ENCODE results near the gene UGT1A8. TPM values are rescaled to one million over a fixed set of nuclear protein-coding genes. Genes with fewer than 3 reads are reported as not detected.

The UGT1A8 gene
- total and polyA plus RNA-seq, 2 experiments from 2014 or later: 0.45 TPM; not detected in 1

DNA sequence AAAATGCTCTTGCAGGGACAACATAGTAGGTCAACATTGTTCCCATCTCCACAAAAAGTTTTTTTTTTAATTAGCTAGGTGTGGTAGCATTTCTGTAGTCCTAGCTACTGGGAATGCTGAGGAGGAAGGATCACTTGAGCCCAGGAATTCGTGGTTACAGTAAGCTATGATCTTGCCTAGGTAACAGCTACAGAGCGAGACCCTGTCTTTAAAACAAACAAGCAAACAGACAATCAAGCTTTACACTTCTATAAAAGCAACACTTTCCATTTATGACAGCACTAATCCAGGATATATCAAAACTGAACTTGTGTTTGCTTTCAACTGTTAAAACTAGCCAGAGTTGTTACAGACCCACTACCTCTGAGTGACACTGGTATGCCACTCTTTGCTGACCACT, 123.4 kb downstream of the UGT1A8 start:
- peaks cover 6% of the 10 kb centered on the region; the same call in 1 of the 3 replicates for H3K36me3 Mint-ChIP-seq (ENCODE audit: low read depth)
- no peaks in the 10 kb centered on the region for H3K4me1 Mint-ChIP-seq
- Histone ChIP-seq H3K36me3 (ENCODE audit: insufficient read depth) (no peaks in the 10 kb centered on the region), H3K4me2 (no peak overlapping the region), H2AFZ (no peak overlapping the region), H3K79me2 (replicated peaks; ENCODE audit: insufficient read depth) (no peaks in the 10 kb centered on the region), H3K27me3 (ENCODE audit: insufficient read depth) (no peaks in the 10 kb centered on the region), H3K4me1 (ENCODE audit: insufficient read depth) (no peaks in the 10 kb centered on the region), H3F3A (replicated peaks; ENCODE audit: low read depth) (no peaks in the 10 kb centered on the region), H3K27ac (ENCODE audit: low read depth) (no peak overlapping the region), H3K4me3 (no peak overlapping the region), H3K9me2 (ENCODE audit: insufficient read depth) (peaks cover 4% of the 10 kb centered on the region; the same call in 1 of the 2 replicates), H4K20me1 (replicated peaks; ENCODE audit: insufficient read depth) (no peaks in the 10 kb centered on the region)
- no peak for ATAC-seq
- peaks cover 37% of the 10 kb centered on the region for H3K9me3 Mint-ChIP-seq
- DNase-seq (ENCODE audit: low spot score): no peak
- TF ChIP-seq, protein P1, sequence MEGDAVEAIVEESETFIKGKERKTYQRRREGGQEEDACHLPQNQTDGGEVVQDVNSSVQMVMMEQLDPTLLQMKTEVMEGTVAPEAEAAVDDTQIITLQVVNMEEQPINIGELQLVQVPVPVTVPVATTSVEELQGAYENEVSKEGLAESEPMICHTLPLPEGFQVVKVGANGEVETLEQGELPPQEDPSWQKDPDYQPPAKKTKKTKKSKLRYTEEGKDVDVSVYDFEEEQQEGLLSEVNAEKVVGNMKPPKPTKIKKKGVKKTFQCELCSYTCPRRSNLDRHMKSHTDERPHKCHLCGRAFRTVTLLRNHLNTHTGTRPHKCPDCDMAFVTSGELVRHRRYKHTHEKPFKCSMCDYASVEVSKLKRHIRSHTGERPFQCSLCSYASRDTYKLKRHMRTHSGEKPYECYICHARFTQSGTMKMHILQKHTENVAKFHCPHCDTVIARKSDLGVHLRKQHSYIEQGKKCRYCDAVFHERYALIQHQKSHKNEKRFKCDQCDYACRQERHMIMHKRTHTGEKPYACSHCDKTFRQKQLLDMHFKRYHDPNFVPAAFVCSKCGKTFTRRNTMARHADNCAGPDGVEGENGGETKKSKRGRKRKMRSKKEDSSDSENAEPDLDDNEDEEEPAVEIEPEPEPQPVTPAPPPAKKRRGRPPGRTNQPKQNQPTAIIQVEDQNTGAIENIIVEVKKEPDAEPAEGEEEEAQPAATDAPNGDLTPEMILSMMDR (conservative IDR thresholded peaks at IDR 0.05; ENCODE audit: low read depth in 2 of 2): no peak
- TF ChIP-seq, protein P2, sequence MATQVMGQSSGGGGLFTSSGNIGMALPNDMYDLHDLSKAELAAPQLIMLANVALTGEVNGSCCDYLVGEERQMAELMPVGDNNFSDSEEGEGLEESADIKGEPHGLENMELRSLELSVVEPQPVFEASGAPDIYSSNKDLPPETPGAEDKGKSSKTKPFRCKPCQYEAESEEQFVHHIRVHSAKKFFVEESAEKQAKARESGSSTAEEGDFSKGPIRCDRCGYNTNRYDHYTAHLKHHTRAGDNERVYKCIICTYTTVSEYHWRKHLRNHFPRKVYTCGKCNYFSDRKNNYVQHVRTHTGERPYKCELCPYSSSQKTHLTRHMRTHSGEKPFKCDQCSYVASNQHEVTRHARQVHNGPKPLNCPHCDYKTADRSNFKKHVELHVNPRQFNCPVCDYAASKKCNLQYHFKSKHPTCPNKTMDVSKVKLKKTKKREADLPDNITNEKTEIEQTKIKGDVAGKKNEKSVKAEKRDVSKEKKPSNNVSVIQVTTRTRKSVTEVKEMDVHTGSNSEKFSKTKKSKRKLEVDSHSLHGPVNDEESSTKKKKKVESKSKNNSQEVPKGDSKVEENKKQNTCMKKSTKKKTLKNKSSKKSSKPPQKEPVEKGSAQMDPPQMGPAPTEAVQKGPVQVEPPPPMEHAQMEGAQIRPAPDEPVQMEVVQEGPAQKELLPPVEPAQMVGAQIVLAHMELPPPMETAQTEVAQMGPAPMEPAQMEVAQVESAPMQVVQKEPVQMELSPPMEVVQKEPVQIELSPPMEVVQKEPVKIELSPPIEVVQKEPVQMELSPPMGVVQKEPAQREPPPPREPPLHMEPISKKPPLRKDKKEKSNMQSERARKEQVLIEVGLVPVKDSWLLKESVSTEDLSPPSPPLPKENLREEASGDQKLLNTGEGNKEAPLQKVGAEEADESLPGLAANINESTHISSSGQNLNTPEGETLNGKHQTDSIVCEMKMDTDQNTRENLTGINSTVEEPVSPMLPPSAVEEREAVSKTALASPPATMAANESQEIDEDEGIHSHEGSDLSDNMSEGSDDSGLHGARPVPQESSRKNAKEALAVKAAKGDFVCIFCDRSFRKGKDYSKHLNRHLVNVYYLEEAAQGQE (IDR thresholded peaks at IDR 0.05; ENCODE audit: unreplicated experiment): no peak
- TF ChIP-seq, protein P3, sequence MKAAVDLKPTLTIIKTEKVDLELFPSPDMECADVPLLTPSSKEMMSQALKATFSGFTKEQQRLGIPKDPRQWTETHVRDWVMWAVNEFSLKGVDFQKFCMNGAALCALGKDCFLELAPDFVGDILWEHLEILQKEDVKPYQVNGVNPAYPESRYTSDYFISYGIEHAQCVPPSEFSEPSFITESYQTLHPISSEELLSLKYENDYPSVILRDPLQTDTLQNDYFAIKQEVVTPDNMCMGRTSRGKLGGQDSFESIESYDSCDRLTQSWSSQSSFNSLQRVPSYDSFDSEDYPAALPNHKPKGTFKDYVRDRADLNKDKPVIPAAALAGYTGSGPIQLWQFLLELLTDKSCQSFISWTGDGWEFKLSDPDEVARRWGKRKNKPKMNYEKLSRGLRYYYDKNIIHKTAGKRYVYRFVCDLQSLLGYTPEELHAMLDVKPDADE (IDR thresholded peaks at IDR 0.05): no peak
- no peak for TF ChIP-seq ZNF331 (CRISPR knock-in tag; IDR thresholded peaks at IDR 0.05; ENCODE audit: low read depth)
- TF ChIP-seq CREB1 (CRISPR knock-in tag; IDR thresholded peaks at IDR 0.05; ENCODE audit: low read depth): no peak
- no peak for TF ChIP-seq POLR2AphosphoS5 (IDR thresholded peaks at IDR 0.05; ENCODE audit: low read depth)
- TF ChIP-seq EZH2 (IDR thresholded peaks at IDR 0.05; ENCODE audit: low read depth, unreplicated experiment): no peak
- TF ChIP-seq, protein P4, sequence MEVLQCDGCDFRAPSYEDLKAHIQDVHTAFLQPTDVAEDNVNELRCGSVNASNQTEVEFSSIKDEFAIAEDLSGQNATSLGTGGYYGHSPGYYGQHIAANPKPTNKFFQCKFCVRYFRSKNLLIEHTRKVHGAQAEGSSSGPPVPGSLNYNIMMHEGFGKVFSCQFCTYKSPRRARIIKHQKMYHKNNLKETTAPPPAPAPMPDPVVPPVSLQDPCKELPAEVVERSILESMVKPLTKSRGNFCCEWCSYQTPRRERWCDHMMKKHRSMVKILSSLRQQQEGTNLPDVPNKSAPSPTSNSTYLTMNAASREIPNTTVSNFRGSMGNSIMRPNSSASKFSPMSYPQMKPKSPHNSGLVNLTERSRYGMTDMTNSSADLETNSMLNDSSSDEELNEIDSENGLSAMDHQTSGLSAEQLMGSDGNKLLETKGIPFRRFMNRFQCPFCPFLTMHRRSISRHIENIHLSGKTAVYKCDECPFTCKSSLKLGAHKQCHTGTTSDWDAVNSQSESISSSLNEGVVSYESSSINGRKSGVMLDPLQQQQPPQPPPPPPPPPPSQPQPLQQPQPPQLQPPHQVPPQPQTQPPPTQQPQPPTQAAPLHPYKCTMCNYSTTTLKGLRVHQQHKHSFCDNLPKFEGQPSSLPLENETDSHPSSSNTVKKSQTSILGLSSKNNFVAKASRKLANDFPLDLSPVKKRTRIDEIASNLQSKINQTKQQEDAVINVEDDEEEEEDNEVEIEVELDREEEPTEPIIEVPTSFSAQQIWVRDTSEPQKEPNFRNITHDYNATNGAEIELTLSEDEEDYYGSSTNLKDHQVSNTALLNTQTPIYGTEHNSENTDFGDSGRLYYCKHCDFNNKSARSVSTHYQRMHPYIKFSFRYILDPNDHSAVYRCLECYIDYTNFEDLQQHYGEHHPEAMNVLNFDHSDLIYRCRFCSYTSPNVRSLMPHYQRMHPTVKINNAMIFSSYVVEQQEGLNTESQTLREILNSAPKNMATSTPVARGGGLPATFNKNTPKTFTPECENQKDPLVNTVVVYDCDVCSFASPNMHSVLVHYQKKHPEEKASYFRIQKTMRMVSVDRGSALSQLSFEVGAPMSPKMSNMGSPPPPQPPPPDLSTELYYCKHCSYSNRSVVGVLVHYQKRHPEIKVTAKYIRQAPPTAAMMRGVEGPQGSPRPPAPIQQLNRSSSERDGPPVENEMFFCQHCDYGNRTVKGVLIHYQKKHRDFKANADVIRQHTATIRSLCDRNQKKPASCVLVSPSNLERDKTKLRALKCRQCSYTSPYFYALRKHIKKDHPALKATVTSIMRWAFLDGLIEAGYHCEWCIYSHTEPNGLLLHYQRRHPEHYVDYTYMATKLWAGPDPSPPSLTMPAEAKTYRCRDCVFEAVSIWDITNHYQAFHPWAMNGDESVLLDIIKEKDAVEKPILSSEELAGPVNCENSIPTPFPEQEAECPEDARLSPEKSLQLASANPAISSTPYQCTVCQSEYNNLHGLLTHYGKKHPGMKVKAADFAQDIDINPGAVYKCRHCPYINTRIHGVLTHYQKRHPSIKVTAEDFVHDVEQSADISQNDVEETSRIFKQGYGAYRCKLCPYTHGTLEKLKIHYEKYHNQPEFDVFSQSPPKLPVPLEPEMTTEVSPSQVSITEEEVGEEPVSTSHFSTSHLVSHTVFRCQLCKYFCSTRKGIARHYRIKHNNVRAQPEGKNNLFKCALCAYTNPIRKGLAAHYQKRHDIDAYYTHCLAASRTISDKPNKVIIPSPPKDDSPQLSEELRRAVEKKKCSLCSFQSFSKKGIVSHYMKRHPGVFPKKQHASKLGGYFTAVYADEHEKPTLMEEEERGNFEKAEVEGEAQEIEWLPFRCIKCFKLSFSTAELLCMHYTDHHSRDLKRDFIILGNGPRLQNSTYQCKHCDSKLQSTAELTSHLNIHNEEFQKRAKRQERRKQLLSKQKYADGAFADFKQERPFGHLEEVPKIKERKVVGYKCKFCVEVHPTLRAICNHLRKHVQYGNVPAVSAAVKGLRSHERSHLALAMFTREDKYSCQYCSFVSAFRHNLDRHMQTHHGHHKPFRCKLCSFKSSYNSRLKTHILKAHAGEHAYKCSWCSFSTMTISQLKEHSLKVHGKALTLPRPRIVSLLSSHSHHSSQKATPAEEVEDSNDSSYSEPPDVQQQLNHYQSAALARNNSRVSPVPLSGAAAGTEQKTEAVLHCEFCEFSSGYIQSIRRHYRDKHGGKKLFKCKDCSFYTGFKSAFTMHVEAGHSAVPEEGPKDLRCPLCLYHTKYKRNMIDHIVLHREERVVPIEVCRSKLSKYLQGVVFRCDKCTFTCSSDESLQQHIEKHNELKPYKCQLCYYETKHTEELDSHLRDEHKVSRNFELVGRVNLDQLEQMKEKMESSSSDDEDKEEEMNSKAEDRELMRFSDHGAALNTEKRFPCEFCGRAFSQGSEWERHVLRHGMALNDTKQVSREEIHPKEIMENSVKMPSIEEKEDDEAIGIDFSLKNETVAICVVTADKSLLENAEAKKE (CRISPR knock-in tag; IDR thresholded peaks at IDR 0.05): no peak
- TF ChIP-seq STAT1 (IDR thresholded peaks at IDR 0.05; ENCODE audit: unreplicated experiment): no peak
- no peak for TF ChIP-seq NANOG (IDR thresholded peaks at IDR 0.05; ENCODE audit: borderline replicate concordance)
- TF ChIP-seq JUNB (IDR thresholded peaks at IDR 0.05; ENCODE audit: unreplicated experiment): no peak
- H3K27ac Mint-ChIP-seq: no peak overlapping the region
- no peak overlapping the region for H3K4me3 Mint-ChIP-seq
- H3K27me3 Mint-ChIP-seq (ENCODE audit: insufficient read depth, low read depth, poor library complexity): peaks cover 4% of the 10 kb centered on the region
